Neural cell (in vitro differentiated cells): ENCODE results near the gene MTRFR. TPM values are rescaled to one million over a fixed set of nuclear protein-coding genes. Genes with fewer than 3 reads are reported as not detected.

ENCODE experiments used
- H2AFZ ChIP-seq: fragments of 200-600, 300-800 bp; sonication (generic), shearing (Covaris generic); 2 replicates; pipeline ENCODE4 v1.6.0; 2014; ENCODE audit warnings: low read depth, mild to moderate bottlenecking, antibody characterized with exemption, low read length, moderate library complexity
- H3F3A ChIP-seq: fragments of 200-600 bp; shearing (Covaris generic); 2 replicates; pipeline ENCODE4 v1.6.1; 2016; ENCODE audit warnings: mild to moderate bottlenecking, moderate library complexity, mixed read lengths, antibody characterized with exemption, low read length; ENCODE audit not compliant: insufficient read depth, poor library complexity, severe bottlenecking
- H3K27ac ChIP-seq: fragments of 200-600, 300-800 bp; sonication (generic), shearing (Covaris generic); 2 replicates; pipeline ENCODE4 v1.5.1; 2014; ENCODE audit warnings: mild to moderate bottlenecking, low read length, moderate library complexity
- H3K27me3 ChIP-seq: fragments of 300-800, 200-600 bp; sonication (generic), shearing (Covaris generic); 2 replicates; pipeline ENCODE4 v1.6.0; 2014; ENCODE audit warnings: mild to moderate bottlenecking, low read depth, low read length, moderate library complexity; ENCODE audit not compliant: insufficient read depth
- H3K36me3 ChIP-seq: fragments of 300-800, 200-600 bp; sonication (generic), shearing (Covaris generic); 2 replicates; pipeline ENCODE4 v1.5.1; 2014; ENCODE audit warnings: mild to moderate bottlenecking, antibody characterized with exemption, low read length, moderate library complexity; ENCODE audit not compliant: insufficient read depth
- H3K4me2 ChIP-seq: fragments of 300-800, 200-600 bp; sonication (generic), shearing (Covaris generic); 2 replicates; pipeline ENCODE4 v1.6.0; 2014; ENCODE audit warnings: mild to moderate bottlenecking, low read length
- H3K4me3 ChIP-seq: fragments of 300-800, 200-600 bp; sonication (generic), shearing (Covaris generic); 2 replicates; pipeline ENCODE4 v1.5.1; 2014; ENCODE audit warnings: mild to moderate bottlenecking, low read length, moderate library complexity
- H3K79me2 ChIP-seq: fragments of 200-600 bp; shearing (Covaris generic); replicated peaks from 2 replicates; pipeline ENCODE4 v1.6.0; 2014; ENCODE audit warnings: mild to moderate bottlenecking, low read length, moderate library complexity; ENCODE audit not compliant: insufficient read depth
- H3K9ac ChIP-seq: fragments of 300-800, 200-600 bp; sonication (generic), shearing (Covaris generic); 2 replicates; pipeline ENCODE4 v1.6.1; 2016; ENCODE audit warnings: mild to moderate bottlenecking, low read length, mixed read lengths
- H3K9me2 ChIP-seq: fragments of 200-600 bp; shearing (Covaris generic); 2 replicates; pipeline ENCODE4 v1.6.1; 2016; ENCODE audit warnings: mild to moderate bottlenecking, low read length, mixed read lengths; ENCODE audit not compliant: insufficient read depth
- H3K9me3 ChIP-seq: fragments of 200-600, 300-800 bp; sonication (generic), shearing (Covaris generic); 2 replicates; pipeline ENCODE4 v1.6.1; 2016; ENCODE audit warnings: mild to moderate bottlenecking, mixed run types, low read length, moderate library complexity, mixed read lengths
- H4K20me1 ChIP-seq: fragments of 200-600 bp; shearing (Covaris generic); 2 replicates; pipeline ENCODE4 v1.6.1; 2016; ENCODE audit warnings: mild to moderate bottlenecking, mixed run types; ENCODE audit not compliant: insufficient read depth
- CTCF ChIP-seq: fragments of 450-650 bp; IDR thresholded peaks from 2 replicates; pipeline ENCODE4 v1.5.1; 2014; ENCODE audit warnings: antibody characterized with exemption, mild to moderate bottlenecking, moderate library complexity; ENCODE audit not compliant: poor library complexity, severe bottlenecking
- EP300 ChIP-seq: fragments of 450-650 bp; conservative IDR thresholded peaks from 2 replicates; pipeline ENCODE4 v1.6.1; 2014; ENCODE audit warnings: antibody characterized with exemption, mild to moderate bottlenecking, moderate library complexity; ENCODE audit not compliant: poor library complexity, severe bottlenecking
- EZH2 ChIP-seq: fragments of 200-600, 300-800 bp; shearing (Covaris generic), sonication (generic); IDR thresholded peaks from 2 replicates; pipeline ENCODE4 v1.6.1; 2014; ENCODE audit warnings: antibody characterized with exemption, low read length, borderline replicate concordance, mild to moderate bottlenecking; ENCODE audit not compliant: insufficient read depth, poor library complexity, severe bottlenecking
- MXI1 ChIP-seq: fragments of 450-650 bp; conservative IDR thresholded peaks from 2 replicates; pipeline ENCODE4 v1.6.1; 2014; ENCODE audit warnings: antibody characterized with exemption, mild to moderate bottlenecking; ENCODE audit not compliant: poor library complexity, severe bottlenecking
- POLR2AphosphoS5 ChIP-seq: IDR thresholded peaks from 2 replicates; pipeline ENCODE4 v1.6.1; 2012
- RAD21 ChIP-seq: fragments of 450-650 bp; conservative IDR thresholded peaks from 2 replicates; pipeline ENCODE4 v1.6.1; 2014; ENCODE audit warnings: antibody characterized with exemption, mild to moderate bottlenecking, moderate library complexity
- REST ChIP-seq: IDR thresholded peaks from 2 replicates; pipeline ENCODE4 v1.6.1; 2012; ENCODE audit warnings: borderline replicate concordance
- SMC3 ChIP-seq: fragments of 450-650 bp; conservative IDR thresholded peaks from 2 replicates; pipeline ENCODE4 v1.6.1; 2014; ENCODE audit warnings: antibody characterized with exemption, mild to moderate bottlenecking, moderate library complexity; ENCODE audit not compliant: poor library complexity
- TAF1 ChIP-seq: IDR thresholded peaks from 2 replicates; pipeline ENCODE4 v1.6.1; 2012; ENCODE audit warnings: low read depth
- polyA plus RNA-seq: library from polyadenylated mRNA; depleted of rRNA; stranded (reverse); fragments of >200 nt; gene quantifications from 2 replicates; pipeline ENCODE4 v1.2.3, GENCODE V29; 2014

MTRFR gene
- polyA plus RNA-seq, 1 donor from 2014 or later = 30.0 TPM

GRCh38 chr12:123264642-123265041 is 31.4 kb downstream of the MTRFR start:
- Histone ChIP-seq H3K9me2 (no peaks in the 10 kb centered on the region), H3K9me3 (no peaks in the 10 kb centered on the region), H3K79me2 (peaks cover 3% of the 10 kb centered on the region), H2AFZ (no peak overlapping the region), H3K27ac (no peak overlapping the region), H4K20me1 (no peaks in the 10 kb centered on the region), H3K9ac (no peak overlapping the region), H3K4me2 (no peak overlapping the region), H3F3A (peaks cover 4% of the 10 kb centered on the region), H3K4me3 (no peak overlapping the region), H3K27me3 (no peaks in the 10 kb centered on the region), H3K36me3 (no peaks in the 10 kb centered on the region)
- TF ChIP-seq MXI1 (no peak), SMC3 (peak; percentile 39)

- H3K4me3 ChIP-seq = no peak overlapping the region
- H3K9ac ChIP-seq = no peak overlapping the region
- no peak overlapping the region for H2AFZ ChIP-seq
- no peak overlapping the region for H3K4me2 ChIP-seq
- no peak overlapping the region for H3K27ac ChIP-seq
- H3F3A ChIP-seq = peaks cover 4% of the 10 kb centered on the region
- no peaks in the 10 kb centered on the region for H4K20me1 ChIP-seq
- no peaks in the 10 kb centered on the region for H3K27me3 ChIP-seq
- no peak for TF ChIP-seq MXI1
- no peak for TF ChIP-seq REST
- TF ChIP-seq EZH2 = no peak
- no peak for TF ChIP-seq POLR2AphosphoS5
- no peak for TF ChIP-seq RAD21
- no peak for TF ChIP-seq SMC3
- TF ChIP-seq TAF1 = no peak
- no peak for TF ChIP-seq EP300
- TF ChIP-seq CTCF = no peak
- H3K9me2 ChIP-seq = no peaks in the 10 kb centered on the region
- no peaks in the 10 kb centered on the region for H3K9me3 ChIP-seq
- no peaks in the 10 kb centered on the region for H3K36me3 ChIP-seq
- peaks cover 11% of the 10 kb centered on the region for H3K79me2 ChIP-seq
Observed at GRCh38 chr12:123265851-123266678, 32.8 kb downstream of the MTRFR start.
